ENCODE data around the gene CFAP53.

The CFAP53 gene

DNA sequence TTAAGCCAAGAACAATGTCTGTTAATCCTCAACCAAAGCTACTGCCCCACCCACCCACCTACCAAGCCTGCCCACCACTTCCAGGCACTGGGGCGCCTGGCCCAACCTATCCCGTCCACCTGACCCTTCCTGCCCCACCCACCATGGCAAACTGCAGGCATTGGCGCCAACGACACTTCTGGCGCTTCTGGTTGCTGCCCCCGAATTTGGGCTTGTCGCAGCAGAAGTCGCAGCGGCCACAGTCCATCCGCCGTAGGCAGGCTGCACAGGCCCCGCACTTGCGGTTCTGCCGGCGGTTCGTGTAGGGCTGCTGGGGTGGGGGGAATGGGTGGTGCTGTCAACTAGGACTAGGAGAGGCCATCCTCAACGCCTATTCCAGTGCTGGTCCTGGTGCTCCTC is 7.7 kb upstream of the CFAP53 start:
- DNase-seq (ENCODE audit: low read depth in 1 of 2, low spot score in 1 of 2): no peak
- Histone ChIP-seq H3K27ac (replicated peaks) (no peak overlapping the region), H3K4me3 (replicated peaks; ENCODE audit: insufficient read depth, low read length) (no peak overlapping the region), H3K27me3 (ENCODE audit: insufficient read depth, poor library complexity, severe bottlenecking) (no peaks in the 10 kb centered on the region)
- no peak for TF ChIP-seq GABPA (IDR thresholded peaks at IDR 0.05; ENCODE audit: low read depth)
- TF ChIP-seq SPI1 (IDR thresholded peaks at IDR 0.05; ENCODE audit: borderline replicate concordance, low read depth): no peak
- no peak for TF ChIP-seq POLR2AphosphoS5 (IDR thresholded peaks at IDR 0.05; ENCODE audit: low read depth)
- TF ChIP-seq, protein P1, sequence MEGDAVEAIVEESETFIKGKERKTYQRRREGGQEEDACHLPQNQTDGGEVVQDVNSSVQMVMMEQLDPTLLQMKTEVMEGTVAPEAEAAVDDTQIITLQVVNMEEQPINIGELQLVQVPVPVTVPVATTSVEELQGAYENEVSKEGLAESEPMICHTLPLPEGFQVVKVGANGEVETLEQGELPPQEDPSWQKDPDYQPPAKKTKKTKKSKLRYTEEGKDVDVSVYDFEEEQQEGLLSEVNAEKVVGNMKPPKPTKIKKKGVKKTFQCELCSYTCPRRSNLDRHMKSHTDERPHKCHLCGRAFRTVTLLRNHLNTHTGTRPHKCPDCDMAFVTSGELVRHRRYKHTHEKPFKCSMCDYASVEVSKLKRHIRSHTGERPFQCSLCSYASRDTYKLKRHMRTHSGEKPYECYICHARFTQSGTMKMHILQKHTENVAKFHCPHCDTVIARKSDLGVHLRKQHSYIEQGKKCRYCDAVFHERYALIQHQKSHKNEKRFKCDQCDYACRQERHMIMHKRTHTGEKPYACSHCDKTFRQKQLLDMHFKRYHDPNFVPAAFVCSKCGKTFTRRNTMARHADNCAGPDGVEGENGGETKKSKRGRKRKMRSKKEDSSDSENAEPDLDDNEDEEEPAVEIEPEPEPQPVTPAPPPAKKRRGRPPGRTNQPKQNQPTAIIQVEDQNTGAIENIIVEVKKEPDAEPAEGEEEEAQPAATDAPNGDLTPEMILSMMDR (IDR thresholded peaks at IDR 0.05; ENCODE audit: insufficient read depth, low read length): no peak
- TF ChIP-seq, protein P2, sequence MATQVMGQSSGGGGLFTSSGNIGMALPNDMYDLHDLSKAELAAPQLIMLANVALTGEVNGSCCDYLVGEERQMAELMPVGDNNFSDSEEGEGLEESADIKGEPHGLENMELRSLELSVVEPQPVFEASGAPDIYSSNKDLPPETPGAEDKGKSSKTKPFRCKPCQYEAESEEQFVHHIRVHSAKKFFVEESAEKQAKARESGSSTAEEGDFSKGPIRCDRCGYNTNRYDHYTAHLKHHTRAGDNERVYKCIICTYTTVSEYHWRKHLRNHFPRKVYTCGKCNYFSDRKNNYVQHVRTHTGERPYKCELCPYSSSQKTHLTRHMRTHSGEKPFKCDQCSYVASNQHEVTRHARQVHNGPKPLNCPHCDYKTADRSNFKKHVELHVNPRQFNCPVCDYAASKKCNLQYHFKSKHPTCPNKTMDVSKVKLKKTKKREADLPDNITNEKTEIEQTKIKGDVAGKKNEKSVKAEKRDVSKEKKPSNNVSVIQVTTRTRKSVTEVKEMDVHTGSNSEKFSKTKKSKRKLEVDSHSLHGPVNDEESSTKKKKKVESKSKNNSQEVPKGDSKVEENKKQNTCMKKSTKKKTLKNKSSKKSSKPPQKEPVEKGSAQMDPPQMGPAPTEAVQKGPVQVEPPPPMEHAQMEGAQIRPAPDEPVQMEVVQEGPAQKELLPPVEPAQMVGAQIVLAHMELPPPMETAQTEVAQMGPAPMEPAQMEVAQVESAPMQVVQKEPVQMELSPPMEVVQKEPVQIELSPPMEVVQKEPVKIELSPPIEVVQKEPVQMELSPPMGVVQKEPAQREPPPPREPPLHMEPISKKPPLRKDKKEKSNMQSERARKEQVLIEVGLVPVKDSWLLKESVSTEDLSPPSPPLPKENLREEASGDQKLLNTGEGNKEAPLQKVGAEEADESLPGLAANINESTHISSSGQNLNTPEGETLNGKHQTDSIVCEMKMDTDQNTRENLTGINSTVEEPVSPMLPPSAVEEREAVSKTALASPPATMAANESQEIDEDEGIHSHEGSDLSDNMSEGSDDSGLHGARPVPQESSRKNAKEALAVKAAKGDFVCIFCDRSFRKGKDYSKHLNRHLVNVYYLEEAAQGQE (IDR thresholded peaks at IDR 0.05; ENCODE audit: insufficient replicate concordance, low read depth): no peak

GRCh38 chr18:50273203-50274043 is 7.1 kb upstream of the CFAP53 start:
- no peak overlapping the region for H3K27ac ChIP-seq (replicated peaks)
- no peaks in the 10 kb centered on the region for H3K27me3 ChIP-seq (ENCODE audit: insufficient read depth, poor library complexity, severe bottlenecking)
- no peak overlapping the region for H3K4me3 ChIP-seq (replicated peaks; ENCODE audit: insufficient read depth, low read length)
- TF ChIP-seq POLR2AphosphoS5 (IDR thresholded peaks at IDR 0.05; ENCODE audit: low read depth): no peak
- TF ChIP-seq, protein P1 (IDR thresholded peaks at IDR 0.05; ENCODE audit: insufficient read depth, low read length): no peak
- TF ChIP-seq GABPA (IDR thresholded peaks at IDR 0.05; ENCODE audit: low read depth): no peak
- TF ChIP-seq, protein P2 (IDR thresholded peaks at IDR 0.05; ENCODE audit: insufficient replicate concordance, low read depth): no peak
- TF ChIP-seq SPI1 (IDR thresholded peaks at IDR 0.05; ENCODE audit: borderline replicate concordance, low read depth): no peak
- DNase-seq (ENCODE audit: low read depth in 1 of 2, low spot score in 1 of 2): no peak

- DNase-seq (ENCODE audit: low read depth in 1 of 2, low spot score in 1 of 2): no peak
- H3K27me3 ChIP-seq (ENCODE audit: insufficient read depth, poor library complexity, severe bottlenecking): no peaks in the 10 kb centered on the region
- TF ChIP-seq, protein P1 (IDR thresholded peaks at IDR 0.05; ENCODE audit: insufficient read depth, low read length): no peak
- TF ChIP-seq SPI1 (IDR thresholded peaks at IDR 0.05; ENCODE audit: borderline replicate concordance, low read depth) (no peak), GABPA (IDR thresholded peaks at IDR 0.05; ENCODE audit: low read depth) (no peak), POLR2AphosphoS5 (IDR thresholded peaks at IDR 0.05; ENCODE audit: low read depth) (no peak)
- TF ChIP-seq, protein P2 (IDR thresholded peaks at IDR 0.05; ENCODE audit: insufficient replicate concordance, low read depth): no peak
- H3K27ac ChIP-seq (replicated peaks): no peak overlapping the region
- H3K4me3 ChIP-seq (replicated peaks; ENCODE audit: insufficient read depth, low read length): no peak overlapping the region
These were observed 6.3 kb upstream of the CFAP53 start for GRCh38 chr18:50272568-50272967.
